Measurements from ENCODE around the gene PDZK1. TPM values are rescaled to one million over a fixed set of nuclear protein-coding genes. Genes with fewer than 3 reads are reported as not detected.
"Not testable (repeated sequence)": the region's sequence is repeated elsewhere in the genome, so short reads cannot be mapped to it uniquely, and the experiment has no call there.

The PDZK1 gene
- total RNA-seq, 3 donors from 2014 or later, result 0.64 to 51.8 (median 25.2) TPM

- Histone ChIP-seq H3K36me3 (no peaks in the 10 kb centered on the region), H3K27ac (no peak overlapping the region), H3K27me3 (no peaks in the 10 kb centered on the region), H3K4me1 (no peaks in the 10 kb centered on the region), H3K4me3 (no peak overlapping the region), H3K9me3 (no peaks in the 10 kb centered on the region)
- intact Hi-C loops (cut with DNase I; ENCODE audit: low total_unique reads), result no loop called here
- TF ChIP-seq POLR2A (IDR thresholded peaks at IDR 0.05) (no peak), POLR2AphosphoS5 (IDR thresholded peaks at IDR 0.05) (no peak)
- TF ChIP-seq, protein P1, sequence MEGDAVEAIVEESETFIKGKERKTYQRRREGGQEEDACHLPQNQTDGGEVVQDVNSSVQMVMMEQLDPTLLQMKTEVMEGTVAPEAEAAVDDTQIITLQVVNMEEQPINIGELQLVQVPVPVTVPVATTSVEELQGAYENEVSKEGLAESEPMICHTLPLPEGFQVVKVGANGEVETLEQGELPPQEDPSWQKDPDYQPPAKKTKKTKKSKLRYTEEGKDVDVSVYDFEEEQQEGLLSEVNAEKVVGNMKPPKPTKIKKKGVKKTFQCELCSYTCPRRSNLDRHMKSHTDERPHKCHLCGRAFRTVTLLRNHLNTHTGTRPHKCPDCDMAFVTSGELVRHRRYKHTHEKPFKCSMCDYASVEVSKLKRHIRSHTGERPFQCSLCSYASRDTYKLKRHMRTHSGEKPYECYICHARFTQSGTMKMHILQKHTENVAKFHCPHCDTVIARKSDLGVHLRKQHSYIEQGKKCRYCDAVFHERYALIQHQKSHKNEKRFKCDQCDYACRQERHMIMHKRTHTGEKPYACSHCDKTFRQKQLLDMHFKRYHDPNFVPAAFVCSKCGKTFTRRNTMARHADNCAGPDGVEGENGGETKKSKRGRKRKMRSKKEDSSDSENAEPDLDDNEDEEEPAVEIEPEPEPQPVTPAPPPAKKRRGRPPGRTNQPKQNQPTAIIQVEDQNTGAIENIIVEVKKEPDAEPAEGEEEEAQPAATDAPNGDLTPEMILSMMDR (IDR thresholded peaks at IDR 0.05), result no peak
- DNase-seq (ENCODE audit: low spot score in 2 of 2), result no peak
Measured at GRCh38 chr1:145729196-145729595, 22.0 kb upstream of the PDZK1 start.

DNA sequence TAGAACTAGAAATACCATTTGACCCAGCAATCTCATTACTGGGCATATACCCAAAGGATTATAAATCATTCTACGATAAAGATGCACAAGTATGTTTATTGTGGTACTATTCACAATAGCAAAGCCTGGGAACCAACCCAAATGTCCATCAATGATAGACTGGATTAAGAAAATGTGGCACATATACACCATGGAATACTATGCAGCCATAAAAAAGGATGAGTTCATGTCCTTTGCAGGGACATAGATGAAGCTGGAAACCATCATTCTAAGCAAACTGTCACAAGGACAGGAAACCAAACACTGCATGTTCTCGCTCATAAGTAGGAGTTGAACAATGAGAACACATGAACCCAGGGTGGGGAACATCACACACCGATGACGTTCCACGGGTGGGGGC lies 19.0 kb upstream of the PDZK1 start:
- H3K4me3 ChIP-seq; intact Hi-C loops (cut with DNase I; ENCODE audit: low total_unique reads); H3K4me1 ChIP-seq; H3K9me3 ChIP-seq; H3K27ac ChIP-seq; H3K36me3 ChIP-seq; DNase-seq (ENCODE audit: low spot score in 2 of 2); H3K27me3 ChIP-seq: not testable (repeated sequence)

DNA sequence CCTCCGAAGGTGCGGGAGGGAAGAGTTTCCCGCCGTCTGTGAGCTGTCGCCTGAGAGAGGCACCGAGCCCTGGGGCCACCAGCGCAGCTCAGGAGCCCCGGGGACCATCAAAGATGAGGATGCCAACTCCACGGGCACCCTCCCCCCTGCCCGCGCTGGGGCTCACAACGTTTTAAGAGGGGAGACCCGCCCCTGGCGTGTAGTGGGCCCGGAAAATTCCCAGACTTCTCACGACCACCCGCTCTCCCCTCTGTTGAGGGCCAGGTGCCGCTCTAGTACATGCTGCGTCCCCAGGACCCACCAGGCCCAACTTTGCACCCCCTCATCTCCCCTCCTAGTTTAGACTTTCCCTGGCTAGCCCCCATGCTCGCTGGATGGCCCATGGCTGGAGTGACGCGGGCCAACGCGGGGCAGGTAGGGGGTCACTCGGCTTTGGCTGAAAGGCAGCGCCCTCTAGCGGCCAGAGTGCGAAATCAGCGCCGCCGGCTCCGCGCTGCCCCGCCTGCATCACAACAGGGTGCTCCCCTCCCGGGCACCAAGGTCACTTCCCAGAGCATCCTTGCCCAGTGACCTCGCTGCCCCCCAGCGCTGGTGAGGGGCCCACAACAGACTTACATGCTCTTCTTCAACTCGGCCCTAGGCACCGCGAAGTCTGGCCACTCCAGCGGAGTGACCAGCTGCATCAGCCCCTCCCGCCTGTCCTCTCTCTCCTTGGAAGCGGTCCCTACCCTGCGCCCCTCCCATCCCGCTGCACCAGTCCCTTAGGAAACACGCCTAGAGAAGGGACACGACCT lies 13.9 kb upstream of the PDZK1 start:
- H3K27me3 ChIP-seq, result no peaks in the 10 kb centered on the region
- peak overlapping the region; percentile 21 to 61 (median 37) for H3K4me3 ChIP-seq
- intact Hi-C loops (cut with DNase I; ENCODE audit: low total_unique reads), result no loop called here

DNA sequence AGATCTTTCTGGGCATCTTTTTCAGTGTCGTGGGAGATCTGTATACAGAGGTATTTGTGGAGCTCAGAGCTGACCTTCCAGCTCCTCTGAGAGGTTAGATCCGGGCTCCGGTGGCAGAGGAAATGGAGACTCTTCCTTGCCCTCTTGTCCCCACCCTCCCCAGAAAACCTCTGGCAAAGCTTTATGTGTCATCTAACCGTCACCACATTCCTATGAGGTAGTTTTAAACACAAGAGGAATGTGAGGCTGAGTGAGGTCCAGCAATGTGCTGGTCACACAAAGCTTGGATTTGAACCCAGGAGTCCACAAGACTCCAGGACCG lies 13.3 kb upstream of the PDZK1 start:
- intact Hi-C loops (cut with DNase I; ENCODE audit: low total_unique reads), result no loop called here
- H3K27ac ChIP-seq, result no peak overlapping the region
- TF ChIP-seq POLR2AphosphoS5 (IDR thresholded peaks at IDR 0.05), result no peak
- no peak for TF ChIP-seq POLR2A (IDR thresholded peaks at IDR 0.05)
- TF ChIP-seq, protein P1 (IDR thresholded peaks at IDR 0.05), result no peak

More for the DNA sequence above, 13.9 kb upstream of the PDZK1 start:
- Histone ChIP-seq H3K4me1 (no peaks in the 10 kb centered on the region), H3K9me3 (no peaks in the 10 kb centered on the region), H3K27ac (peak overlapping the region in 1 of 2 donors; percentile 34), H3K36me3 (no peaks in the 10 kb centered on the region)
- peak; percentile 49 to 76 for DNase-seq (ENCODE audit: low spot score in 2 of 2)
- TF ChIP-seq POLR2A (IDR thresholded peaks at IDR 0.05), result no peak
- TF ChIP-seq POLR2AphosphoS5 (IDR thresholded peaks at IDR 0.05), result no peak
- TF ChIP-seq, protein P1 (IDR thresholded peaks at IDR 0.05), result peak; percentile 79 to 93 (median 90)

DNA sequence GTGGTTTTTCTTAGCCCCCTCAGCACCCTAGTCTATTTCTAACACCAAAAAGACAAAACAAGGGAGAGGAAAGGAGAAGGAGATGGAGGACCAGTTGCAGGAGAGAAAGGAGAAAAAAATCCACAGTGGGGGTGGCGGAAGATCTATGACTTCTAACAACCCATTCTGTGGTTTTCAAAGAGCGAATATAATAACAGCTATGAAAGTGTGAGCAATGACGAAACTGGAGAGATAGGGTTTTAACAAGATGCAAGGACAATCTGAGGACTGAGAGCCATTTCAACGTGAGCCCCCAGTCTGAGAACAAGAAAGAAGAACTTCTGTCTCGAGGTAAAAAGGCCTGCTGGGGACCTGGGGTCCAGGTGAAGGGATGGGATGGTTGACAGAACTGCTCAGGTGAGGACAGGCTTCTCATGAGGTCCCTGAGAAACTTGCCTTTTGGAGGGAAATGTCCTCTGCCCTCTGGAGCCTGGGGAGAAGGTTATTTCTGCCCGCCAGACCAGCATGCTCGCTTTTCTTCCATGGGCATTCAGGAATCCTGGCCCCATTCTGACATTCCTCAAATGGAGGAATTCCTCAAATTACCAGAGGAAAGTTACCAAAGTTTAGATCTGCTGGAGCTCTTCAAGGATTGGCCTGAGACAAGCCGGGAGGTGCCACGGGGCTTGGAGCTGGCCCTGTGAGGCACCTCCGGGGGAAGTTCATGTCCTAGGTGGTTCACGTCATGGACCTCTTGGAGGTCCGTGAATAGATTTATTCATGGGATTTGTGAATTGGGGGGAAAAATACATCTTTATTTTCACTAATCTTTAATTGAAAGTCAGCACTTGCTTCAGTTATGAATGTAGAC lies 12.3 kb upstream of the PDZK1 start, which contains the start of gene CD160:
TSS of gene CD160 (plus strand) at position 270 of the 850 bp plus-strand sequence. CDS start 8,829 bp downstream, outside the sequence.
- Histone ChIP-seq H3K27me3 (no peaks in the 10 kb centered on the region), H3K36me3 (no peaks in the 10 kb centered on the region), H3K9me3 (no peaks in the 10 kb centered on the region), H3K27ac (no peak within 1 kb of the TSS), H3K4me1 (no peaks in the 10 kb centered on the region), H3K4me3 (no peak within 1 kb of the TSS)
- TF ChIP-seq POLR2AphosphoS5 (IDR thresholded peaks at IDR 0.05) (no peak), POLR2A (IDR thresholded peaks at IDR 0.05) (no peak)
- TF ChIP-seq, protein P1 (IDR thresholded peaks at IDR 0.05), result no peak
- DNase-seq (ENCODE audit: low spot score in 2 of 2), result no peak
- intact Hi-C loops (cut with DNase I; ENCODE audit: low total_unique reads), result no loop called here

More for the DNA sequence above, 13.3 kb upstream of the PDZK1 start:
- Histone ChIP-seq H3K4me3 (peak overlapping the region in 2 of 3 donors; percentile 37 to 61), H3K9me3 (no peaks in the 10 kb centered on the region), H3K4me1 (no peaks in the 10 kb centered on the region), H3K36me3 (no peaks in the 10 kb centered on the region), H3K27me3 (no peaks in the 10 kb centered on the region)
- no peak for DNase-seq (ENCODE audit: low spot score in 2 of 2)

- H3K4me3 ChIP-seq; H3K27me3 ChIP-seq; H3K4me1 ChIP-seq; intact Hi-C loops (cut with DNase I; ENCODE audit: low total_unique reads); H3K36me3 ChIP-seq; H3K9me3 ChIP-seq; H3K27ac ChIP-seq; DNase-seq (ENCODE audit: low spot score in 2 of 2): not testable (repeated sequence)
Measured at GRCh38 chr1:145718465-145718864, 11.3 kb upstream of the PDZK1 start.

Measured in breast epithelium (tissue), 4 donors.